GM19351 (cell line): ENCODE data around the gene CNTN5.

ENCODE experiments used
- ATAC-seq: cut with Tn5 transposase; IDR thresholded peaks from one replicate; pipeline ENCODE4 v1.9.1; 2021; ENCODE audit warnings: mild to moderate bottlenecking, moderate library complexity; ENCODE audit not compliant: unreplicated experiment

The CNTN5 gene

DNA sequence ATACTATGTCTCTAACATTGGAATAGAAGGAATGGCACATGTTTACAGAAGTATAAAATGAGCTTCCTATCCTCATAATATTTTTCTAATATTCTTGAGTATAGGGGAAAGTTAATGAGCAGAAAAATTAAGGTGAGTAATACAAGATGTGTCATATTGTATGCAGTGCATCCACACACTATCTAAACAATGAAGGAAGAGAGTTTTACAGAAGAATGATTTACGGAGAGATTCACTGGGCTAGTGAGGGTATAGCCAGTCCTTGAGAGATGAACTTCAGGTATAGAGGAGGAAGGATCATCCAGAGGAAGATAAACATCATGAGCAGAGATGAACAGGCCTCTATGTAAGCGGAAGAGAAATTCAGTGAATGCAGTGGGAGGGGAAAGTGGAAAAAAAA is 569.0 kb downstream of the CNTN5 start:
- ATAC-seq, result no peak

DNA sequence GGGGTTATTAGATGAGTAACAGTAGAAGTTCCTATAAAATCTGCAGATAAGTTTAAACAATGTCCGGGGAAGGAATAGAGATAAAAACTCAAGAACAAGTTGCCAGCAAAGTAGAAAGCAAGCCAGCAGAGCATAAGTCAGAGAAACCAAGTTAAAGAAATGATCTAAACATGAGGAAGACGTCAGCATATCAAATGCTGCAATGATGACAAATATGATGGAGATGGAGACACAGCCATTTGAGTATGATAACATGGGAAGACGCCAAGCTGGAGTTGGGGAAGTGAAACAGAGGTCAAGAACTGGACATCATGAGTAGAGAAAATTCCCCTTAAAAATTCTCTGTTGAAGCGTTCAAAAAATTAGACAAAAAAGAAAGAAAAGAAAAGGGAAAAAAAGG is 571.5 kb downstream of the CNTN5 start:
- ATAC-seq, result no peak

DNA sequence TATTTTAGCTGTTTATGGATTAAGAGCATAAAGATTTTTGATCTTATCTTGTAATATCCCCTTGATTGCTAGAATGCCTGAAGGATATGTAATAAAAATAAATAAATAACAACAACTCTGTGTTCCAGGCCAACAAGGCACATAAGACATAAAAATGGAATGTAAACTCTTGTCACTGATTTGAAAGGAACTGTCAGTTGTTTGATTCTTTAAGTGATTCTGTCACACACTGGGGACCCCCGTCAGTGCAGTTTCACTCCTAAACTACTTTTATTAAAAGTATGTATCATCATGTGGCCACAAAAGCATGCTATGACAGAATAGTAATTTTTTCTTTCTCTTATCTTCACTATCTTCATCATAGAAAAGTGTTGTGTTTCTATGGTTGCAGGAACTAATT is 572.4 kb downstream of the CNTN5 start:
- no peak for ATAC-seq

DNA sequence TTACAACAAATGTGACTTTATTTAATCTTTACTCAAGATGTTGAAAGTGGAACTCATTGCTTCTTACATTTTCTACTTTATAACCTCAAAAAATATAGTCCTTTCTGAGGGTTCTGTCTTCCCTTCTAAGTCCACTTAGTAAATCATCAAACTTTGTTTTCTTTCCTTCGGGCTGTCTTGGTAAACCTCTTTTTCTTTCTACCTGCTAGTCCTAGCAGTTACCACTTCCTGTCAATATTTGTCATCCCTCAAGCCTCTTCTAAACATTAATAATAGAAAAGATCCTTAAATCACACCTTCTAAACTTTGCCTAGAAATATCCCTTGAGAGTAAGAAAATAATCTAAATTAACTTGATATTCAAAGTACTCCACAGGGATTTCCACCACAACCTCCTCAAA is 580.4 kb downstream of the CNTN5 start:
- ATAC-seq, result no peak

DNA sequence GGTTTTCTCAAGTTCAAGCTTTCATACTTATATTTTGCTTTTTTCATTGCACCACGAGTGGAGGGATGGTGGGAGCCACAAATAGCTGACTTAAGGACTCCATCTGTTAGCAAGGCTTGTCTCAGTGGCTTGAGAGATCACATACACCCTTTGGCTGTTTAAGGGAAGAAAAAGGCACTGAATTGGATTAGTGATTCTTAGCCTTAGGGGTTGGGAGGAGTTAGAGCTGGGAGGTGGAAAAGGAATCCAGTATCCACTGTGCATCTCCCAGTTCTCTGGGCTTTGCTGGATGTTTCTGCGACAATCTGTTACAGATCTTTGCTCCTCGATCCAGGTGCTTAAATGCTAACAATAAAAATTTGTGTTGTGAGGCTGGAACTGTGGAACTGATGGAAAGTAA is 593.6 kb downstream of the CNTN5 start:
- no peak for ATAC-seq

DNA sequence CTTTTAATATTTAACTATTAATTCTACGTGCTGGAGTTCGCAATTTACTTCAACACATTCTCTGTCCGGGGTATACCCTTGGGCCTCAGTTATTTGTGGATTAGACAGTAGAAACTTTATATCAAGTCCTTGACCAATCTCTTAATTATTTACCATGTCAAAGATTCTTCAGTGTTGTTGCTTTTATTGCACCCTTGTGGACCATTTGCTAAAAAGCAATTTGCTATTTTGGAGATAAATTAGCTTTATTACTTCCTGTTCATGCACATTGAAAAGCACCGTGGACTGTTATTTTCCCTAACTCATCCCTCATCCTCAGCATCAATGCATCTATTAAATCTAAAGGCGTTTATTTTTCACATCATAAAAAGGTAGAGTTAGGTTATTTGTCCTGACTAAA is 609.9 kb downstream of the CNTN5 start:
- ATAC-seq, result no peak

DNA sequence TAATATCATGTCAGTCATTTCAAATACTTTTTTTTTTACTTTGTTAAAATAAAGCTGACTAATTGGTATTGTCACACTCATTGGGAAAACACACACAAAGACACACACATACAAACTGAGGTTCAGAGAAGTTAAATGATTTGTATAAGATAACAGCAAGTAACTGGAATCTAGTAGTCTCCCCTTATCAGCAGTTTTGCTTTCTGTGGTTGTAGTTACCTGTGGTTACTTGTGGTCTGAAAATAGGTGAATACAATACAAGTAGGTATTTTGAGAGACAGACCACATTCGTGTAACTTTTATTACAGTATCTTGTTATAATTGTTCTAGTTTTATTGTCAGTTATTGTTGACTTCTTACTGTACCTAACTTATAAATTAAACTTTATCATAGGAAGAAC is 610.9 kb downstream of the CNTN5 start:
- no peak for ATAC-seq

DNA sequence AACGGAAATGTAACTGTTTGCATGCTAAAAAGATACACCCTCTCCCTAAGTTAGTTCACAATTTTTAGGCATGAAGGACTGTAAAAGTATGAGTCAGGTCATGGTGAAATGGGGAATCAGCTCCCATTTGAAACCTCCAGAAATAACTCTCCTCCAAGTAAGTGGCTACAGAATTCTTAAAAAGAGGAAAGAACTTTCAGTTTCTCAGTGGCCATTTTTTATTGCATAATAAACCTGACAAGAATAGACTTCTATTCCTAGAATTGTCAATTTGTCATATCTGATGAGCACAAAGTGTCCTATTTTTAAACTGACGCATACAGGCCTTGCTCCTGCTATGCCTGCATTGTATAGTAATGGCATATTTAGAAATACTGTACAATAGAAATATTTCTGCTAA is 612.2 kb downstream of the CNTN5 start:
- no peak for ATAC-seq

DNA sequence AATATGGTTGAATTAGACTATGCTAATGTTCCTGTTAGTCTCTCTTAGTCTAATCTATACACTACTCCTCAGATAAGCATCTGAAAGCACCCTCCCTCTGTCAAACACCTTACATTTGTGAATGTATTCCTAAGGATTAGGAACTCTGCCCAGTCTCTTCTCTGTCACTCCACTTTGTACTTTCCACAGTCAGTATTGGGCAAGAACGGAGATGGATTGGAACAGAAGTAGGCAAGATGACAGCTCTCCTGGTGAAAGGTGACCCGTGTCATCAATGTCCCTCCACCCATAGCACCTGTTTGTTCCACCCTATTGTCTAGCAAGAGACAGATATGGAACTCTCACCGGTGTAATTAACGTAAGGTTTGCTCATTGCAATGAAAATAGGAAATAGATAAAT is 613.8 kb downstream of the CNTN5 start:
- ATAC-seq, result no peak

DNA sequence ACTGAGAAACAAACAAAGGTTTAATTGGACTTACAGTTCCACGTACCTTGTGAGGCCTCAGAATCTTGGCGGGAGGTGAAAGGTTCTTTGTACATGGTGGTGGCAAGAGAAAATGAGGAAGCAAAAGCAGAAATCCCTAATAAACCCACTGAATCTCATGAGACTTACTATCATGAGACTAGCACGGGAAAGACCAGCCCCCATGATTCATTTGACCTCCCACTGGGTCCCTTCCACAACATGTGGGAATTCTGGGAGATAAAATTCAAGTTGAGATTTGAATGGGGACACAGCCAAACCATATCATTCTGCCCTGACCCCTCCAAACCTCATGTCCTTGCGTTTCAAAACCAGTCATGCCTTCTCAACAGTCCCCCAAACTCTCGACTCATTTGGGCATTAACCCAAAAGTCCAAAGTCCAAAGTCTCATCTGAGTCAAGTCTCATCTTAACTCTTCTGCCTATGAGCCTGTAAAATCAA is 617.4 kb downstream of the CNTN5 start:
- ATAC-seq, result no peak

DNA sequence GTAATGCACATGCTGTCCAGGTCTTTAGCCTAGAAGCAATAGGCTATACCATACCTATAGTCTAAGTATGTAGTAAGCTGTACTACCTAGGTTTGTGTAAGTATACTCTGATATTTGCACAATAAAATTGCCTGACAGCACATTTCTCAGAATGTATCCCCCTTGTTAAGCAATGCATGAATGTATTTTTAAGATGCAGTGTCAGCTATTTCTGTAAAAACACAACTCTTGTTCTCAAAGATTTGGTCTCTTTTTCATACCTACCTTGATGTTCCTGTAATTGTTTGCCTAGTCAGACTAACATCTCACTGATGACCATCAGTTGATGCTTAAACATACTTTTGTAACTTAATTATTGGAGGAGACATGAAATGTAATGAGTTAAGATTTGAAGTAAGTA is 619.9 kb downstream of the CNTN5 start:
- ATAC-seq, result no peak

DNA sequence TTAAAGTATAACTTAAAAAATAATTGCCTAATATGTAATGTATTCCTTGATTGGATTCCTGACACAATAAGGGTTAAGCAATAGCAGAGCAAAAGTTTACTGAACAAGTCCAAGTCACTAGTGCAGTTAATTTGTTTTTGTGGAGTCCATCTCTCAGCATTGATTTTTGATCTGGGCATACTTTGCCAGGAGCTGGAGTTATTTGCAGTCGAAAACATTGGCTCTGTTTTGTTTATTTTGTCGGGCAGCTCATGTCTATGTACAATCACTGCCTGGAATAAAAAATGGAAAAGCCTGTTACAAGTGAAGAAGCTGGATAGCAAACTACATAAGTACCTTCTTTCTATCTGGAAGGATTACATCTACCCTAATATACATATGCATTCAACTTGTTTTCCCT is 625.2 kb downstream of the CNTN5 start:
- no peak for ATAC-seq

DNA sequence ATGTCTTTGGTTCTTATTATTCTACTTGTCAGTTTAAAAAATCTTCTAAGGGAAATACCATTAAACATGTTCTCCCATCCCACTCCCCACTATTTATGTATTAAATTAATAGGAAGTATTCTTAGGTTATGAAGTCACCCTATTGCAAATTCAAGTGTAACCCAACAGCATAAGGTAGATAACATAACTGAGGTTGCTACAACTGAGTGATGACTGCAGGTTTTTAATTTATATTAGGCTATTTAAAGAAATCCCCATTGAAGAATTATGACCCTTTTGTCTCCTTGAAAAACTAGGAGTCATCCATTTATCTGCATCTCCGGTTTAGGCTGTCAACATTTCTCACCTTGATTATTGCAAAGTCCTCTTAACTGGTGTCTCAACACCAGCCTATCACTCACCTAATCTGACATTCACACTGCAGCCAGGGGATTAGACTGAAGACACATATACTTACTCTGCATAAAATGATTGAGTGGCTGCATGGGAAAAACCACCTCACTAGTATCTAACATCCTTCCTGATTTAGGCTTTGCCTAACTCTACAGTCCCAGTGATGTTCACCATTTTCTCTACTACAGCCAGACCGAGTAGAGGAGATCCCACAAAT is 649.4 kb downstream of the CNTN5 start:
- ATAC-seq, result no peak

DNA sequence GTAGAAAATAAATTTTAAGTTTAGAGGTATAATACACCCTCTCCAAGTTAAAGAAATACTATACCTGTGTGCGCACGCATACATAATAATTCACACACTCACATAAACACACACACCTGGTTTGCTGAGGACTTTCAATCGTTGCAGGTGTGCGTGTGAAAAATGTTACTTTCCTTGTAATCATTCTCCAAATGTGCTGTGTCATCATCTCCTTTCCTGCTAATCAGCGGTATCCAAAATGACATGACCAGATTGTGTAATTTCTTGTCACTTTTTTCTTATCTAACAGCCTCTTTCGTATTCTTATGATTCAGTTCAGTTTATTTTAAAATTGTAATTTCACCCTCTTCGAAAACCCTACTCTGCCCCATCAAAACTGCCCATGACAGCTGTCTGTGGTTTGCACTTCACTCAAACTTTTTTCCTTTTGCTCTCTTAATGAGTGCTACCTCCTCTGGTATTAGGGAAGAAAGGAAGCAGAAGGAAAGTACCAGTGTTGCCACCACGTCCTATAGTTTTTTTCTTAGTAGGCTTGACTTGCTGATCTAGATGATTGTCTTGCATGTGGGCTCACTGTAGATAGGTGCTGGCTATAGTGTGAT is 651.2 kb downstream of the CNTN5 start:
- no peak for ATAC-seq

DNA sequence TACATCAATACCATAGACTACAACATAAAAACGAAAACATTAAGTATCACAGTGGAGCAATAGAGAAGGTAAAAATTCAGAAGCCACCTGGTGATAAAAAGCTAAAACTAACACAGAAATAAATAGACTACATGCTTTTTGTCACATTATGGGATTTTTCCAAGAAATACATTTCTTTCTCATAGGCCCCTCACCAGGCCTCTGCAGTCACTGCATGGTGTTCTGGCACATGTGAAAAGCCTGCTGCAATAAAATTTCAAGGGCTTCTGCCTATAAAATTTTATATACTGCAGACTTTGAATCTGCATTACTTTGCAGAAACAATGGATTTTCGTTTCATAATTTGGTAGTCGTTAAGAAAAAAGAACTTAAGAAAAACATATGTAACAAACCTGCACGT is 655.5 kb downstream of the CNTN5 start:
- no peak for ATAC-seq

DNA sequence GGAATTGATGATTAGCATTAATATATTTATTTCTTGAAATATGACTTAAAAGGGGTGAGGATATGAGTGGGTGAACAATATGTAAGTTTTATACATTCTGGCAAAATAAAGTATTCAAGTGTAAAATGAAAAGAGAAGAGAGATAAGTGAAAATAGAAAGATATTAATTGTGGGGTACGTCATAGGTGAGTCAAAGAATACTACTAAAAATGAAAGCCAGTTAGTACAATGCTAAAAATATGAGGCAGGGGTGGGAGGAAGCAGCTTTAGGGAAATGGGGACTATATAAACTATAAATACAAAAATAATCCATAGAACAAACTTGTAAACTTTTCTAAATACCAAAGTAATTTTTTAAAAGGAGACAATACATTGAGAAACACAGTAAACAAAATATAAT is 661.4 kb downstream of the CNTN5 start:
- ATAC-seq, result no peak

DNA sequence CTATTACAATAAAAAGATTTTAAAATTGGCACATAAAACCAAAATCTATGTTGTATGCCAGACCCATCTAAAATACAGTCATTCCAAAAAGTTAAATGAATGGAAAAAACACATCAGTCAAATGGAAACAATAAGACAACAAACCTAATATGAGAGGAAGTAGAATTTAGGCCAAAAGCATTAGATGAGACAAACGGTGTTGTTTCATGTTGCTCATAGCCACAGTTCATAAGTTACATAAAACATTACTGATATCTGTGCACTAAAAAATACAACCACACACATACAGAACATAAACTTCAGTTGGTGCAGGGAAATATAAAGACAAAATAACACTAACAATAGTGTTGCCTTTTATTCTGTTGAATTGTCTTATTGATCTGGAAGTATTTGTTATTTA is 661.9 kb downstream of the CNTN5 start:
- no peak for ATAC-seq

DNA sequence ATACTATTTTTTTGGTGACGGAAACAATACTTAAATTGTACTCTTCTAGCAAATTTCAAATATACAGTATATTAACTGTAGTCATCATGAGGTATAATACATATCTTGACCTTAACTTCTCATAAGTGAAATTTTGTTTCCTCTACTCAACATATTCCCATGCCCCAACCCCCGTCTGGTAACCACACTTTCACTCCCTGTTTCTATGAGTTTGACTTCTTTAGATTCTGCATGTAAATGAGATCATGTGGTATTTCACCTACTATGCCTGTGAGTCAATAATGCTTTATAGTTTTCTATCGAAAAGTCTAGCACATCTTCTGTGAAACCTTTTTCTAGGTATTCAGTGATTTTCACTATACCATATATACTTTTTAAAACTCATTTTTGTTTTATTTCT is 663.2 kb downstream of the CNTN5 start:
- ATAC-seq, result no peak

DNA sequence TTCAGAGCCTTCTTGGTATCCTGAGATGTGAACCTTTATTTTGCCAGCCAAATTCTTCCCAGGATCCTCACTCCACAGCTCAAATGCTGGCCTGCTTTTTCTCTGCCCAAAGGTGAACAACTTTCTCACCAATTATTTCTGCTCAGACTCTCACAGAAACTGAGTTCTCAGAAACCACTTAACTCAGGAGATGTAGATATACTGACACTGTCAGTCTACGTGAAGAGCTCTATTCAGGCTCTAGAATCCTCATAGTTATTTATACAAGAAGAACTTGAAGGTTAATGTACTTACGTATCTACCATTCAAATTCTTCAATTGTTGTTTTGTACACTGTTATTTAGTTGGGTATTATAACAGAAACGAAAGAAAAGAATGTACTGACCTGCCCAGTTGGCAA is 666.1 kb downstream of the CNTN5 start:
- no peak for ATAC-seq

DNA sequence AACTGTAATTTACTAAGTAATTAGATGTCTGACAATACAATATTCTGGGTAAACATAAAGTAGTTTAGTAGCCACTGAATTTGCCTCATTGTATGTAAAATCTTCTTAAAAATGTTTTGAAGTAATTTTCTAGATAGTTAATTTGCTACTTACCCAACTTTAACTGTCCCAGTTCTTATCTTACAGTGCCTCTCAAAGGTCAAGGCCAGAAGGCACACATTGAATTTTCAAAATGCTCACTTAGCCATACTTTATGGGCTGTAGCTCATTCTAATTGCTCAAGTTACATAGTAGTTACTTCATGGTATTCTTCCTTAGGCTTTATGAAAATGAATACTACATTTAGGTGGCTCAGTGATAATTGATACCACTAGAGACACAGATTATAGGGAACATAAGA is 666.6 kb downstream of the CNTN5 start:
- ATAC-seq, result no peak

DNA sequence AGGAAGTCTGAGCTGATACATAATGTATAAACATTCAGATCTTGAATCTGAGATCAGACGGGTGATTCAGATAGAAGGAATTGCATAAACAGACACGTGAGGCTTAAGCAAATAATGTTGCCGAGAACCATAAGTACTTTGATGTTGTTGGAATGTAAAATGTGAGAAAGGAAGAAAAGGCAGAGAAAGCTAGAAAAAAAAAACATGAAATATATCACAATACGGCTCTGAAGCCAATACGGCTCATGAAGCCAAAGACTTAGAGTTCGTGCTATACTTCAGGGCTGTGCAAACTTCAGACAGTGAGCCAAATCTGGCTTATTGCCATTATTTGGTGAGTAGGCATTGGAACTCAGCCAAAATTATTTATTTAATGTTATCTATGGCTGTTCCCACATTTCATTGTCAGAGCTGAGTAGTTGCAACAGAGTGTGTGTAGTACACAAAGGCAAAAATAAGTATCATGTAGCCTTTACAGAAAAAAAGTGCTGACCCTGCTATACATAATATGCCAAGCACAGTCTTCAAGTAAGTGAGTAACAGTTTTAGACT is 673.3 kb downstream of the CNTN5 start:
- ATAC-seq, result no peak

DNA sequence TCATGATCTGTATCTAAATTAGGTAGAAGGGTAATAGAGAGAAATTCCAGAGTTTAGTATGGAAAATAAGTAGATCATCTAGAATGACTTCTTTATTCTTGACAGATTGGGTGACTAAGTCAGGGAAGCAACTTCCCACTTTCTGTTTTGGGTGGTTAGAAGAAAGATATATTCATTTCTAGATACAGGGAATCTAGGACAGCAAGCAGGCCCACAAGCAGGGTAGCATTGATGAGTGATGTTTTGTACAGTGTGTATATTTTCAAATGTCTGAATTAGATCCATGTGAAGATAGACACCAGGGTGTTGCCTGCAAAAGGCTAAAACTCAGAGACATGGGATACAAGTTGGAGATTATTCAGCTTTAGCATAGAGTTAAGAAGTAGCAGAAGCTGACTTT is 674.4 kb downstream of the CNTN5 start:
- no peak for ATAC-seq

DNA sequence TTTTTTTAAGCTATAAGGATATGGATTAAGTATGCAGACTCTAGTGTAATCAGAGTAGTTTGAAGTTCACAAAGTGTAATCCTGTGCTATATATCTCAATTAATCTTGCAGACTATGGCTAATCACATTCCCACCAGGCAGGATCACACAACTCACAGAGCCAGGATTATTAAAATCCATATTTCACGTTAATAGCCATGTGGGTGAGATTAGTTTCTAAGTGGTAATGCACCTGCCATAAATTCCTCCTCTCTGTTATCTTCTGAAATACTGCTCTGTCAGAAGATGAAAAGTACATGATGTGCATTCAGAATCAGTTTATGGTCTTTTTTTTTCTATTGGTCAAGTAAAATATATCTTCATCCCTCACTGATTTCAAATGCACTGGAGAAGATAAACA is 686.1 kb downstream of the CNTN5 start:
- no peak for ATAC-seq
